Stimulated activated naive CD4-positive, alpha-beta T cell (primary cell): Measurements from ENCODE around the gene LCN9.

Source experiments
- DNase-seq, 6 experiments: peaks; one replicate each; lab custom pipeline; 2025; lab: John Stamatoyannopoulos, UW

The LCN9 gene

DNA sequence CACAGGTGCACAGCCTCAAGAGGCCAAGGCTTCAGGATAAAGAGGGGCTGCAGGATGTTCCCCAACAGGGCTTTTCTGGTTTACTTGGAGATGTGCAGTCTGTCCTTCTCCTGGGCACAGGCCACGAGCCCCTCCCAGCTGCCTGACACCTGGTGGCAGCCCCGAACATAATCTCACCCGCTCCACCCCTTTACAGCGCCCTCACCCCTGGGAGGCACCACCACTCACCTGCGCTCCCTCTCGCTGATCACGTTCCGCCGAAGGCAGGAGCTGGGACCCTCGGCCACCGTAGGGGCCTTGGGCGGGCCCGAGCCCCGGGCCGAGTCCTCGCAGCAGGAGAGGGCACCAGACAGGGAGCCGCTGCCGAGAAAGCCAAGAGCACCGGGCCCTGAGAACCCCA is 35.7 kb downstream of the LCN9 start:
- no peak for DNase-seq

DNA sequence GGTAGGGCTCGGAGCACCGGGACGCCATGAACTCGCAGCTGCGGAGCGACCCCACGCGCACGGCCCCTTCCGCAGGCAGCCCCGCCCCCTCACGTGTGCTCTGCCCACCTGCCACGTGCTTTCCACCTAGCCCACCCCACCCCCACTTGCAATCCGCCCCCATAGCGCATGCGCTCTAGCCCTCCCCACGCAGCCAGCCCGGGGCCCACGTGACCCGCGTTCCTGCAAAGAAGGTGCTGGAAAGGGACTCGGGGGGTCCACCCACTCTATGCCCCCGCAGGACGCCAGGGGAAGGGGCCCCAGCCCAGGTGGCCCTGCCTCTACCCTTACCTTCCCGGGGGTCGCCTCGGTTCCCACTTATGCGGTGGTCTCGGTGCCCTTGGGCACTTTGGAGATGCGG is 36.3 kb downstream of the LCN9 start, which contains the start of gene SOHLH1:
TSS of gene SOHLH1 (minus strand) at position 42 of the 400 bp plus-strand sequence. CDS start at position 28, 14 bp downstream.
- no peak for DNase-seq

DNA sequence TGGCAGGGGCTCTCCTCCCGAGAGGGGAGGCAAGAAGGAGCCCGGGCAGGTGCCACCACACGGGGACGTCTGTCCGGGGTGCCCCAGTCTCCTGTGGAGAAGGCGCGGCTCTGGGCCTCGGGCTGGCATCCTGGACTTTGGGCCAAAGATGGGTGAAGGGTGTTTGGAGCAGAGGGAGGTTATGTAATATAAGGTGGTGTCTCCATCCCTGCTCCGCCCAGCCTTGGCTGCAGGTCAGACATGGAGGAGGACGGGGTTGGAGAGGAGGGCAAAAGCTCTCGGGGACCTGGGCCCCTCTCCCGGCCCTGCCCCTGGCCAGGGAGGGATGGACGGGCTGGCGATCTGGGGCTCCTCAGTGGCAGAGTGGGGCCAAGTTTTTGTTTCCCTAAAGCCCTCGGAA is 37.4 kb downstream of the LCN9 start:
- no peak for DNase-seq

DNA sequence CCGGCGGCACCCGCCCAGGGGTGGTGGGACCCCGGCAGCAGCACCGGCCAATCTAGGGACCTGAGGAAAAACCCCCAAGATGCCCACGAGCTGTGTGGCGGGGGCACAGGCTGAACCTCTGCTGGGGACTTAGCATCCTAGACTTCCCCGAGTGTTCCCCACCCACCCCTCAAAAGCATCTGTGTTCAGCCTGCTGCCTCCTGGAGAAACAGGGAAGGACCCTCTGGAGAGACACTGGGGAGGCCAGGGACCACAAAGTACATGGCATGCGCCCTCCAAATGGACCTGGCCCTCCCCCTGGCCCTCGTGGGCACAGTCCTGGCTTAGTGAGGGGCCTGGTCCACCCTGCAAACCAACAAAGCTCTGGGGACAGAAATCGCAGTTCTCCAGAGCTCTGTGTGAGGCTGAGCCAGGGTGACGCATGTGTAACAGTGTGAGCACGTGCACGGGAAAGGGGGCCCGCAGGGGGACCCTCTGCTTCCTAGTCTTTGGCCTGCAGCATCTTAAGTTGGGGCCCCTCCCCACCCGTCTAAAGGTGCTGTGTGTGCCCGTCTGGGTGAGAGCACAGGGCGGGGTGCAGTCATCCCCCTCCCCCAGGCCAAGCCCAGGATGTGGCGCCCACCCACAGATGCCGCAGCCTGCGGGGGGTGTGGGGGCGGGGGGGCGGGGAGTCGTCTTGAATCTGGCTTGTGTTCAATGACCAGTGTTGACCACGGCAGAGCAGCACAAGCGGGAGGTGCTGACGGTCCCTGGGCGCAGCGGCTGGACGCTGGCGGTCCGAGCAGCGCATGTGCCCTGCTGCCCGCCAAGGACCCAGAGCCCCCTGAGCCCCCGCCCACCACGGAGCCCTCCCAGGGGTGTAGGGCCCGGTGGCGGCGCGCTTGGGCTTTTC is 38.2 kb downstream of the LCN9 start:
- DNase-seq, result no peak

DNA sequence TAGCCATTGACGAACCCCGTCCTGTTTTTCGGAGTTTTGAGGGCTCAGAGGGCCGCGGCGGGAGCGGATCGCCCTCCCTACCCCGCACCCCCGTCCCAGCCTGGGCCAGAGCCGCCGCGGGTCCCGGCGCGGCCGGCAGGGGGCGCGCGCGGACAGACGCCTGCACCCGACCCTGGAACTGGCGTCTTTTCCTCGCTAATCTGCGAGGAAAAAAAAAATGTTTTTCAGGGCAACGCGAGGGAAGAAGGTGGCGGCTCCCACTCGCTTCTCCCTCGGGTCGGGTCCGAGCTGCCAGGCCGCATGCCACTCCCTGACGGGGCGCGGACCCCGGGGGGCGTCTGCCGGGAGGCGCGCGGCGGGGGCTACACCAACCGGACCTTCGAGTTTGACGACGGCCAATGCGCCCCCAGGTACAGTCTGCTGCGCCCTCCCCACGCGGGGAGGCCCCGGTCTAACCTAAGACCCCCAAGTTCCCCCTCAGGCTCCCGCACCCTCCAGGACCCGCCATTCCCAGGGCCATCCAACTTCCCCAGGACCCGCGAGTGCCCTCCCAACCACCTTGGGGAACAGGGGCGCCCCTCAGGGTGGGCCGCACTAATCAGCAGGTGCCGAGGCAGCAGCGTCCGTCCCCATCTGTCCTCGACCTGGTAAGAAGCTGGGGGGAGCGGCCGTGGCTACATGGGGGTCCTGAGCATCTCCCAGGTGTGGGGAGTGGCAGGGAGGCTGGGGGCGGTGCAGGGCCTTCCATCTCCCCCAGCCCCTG is 39.0 kb downstream of the LCN9 start, which contains the start of gene KCNT1:
TSS of gene KCNT1 (plus strand) at position 227 of the 763 bp plus-strand sequence. CDS start at position 301, 74 bp downstream.
- DNase-seq, result peak in 5 of 6 experiments; percentile 4 to 42 (median 20)

DNA sequence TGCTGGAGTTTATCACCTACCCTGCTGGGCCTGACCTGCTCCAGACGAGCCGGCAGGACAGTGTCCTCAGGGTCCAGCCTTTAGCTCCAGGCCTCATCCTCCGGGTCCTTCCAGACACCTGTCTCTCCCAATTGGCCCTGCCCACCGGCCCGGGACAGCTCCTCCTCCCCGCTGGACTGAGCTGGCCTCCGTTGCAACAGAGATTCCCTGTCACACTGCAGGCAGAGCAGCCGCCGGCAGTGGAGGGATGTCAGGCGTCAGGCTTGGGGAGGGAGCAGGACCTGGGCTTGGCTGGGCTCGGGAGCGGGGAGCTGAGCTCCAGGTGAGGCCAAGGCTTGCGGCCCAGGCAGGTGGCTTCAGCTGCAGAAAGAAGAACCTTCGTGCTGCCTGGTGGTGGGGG is 40.6 kb downstream of the LCN9 start:
- no peak for DNase-seq

DNA sequence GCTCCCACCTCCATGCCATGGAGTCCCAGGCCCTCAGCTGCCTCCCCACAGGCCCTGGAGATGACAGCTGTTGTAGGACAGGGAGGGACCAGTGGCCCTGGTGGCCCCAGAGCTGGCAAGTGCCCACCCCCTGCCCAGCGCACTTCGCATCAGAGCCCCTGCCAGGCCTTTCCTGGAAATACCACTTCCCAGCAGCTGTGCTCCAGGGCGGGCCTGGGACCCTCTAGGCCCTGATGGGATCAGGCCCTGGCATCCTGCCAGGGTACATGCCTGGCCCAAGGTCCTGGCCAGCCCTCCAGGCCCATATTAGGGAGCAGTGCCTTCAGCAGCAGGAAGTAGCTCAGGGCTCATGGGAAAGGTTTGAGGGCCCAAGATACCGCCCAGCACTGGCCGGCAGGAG is 41.4 kb downstream of the LCN9 start:
- DNase-seq, result no peak

DNA sequence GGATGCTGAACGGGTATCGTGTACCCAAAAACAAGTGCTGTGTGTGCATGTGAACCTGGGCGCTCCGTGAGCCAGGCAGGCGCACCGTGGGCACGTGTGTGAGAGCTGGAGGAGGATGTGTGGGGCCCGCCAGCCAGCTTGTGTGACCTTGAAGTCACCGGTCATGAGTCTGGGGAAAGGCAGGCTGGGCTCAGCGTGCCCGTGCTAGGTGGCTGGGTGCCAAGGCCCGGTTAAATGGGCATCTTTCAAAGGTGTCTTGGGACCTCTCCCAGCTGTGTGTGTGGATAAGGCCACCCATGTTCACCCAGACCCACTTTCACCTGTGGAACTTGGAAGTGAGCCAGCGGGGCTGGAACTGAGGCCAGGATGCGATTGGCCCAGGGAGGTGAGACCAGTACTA is 42.3 kb downstream of the LCN9 start:
- no peak for DNase-seq

DNA sequence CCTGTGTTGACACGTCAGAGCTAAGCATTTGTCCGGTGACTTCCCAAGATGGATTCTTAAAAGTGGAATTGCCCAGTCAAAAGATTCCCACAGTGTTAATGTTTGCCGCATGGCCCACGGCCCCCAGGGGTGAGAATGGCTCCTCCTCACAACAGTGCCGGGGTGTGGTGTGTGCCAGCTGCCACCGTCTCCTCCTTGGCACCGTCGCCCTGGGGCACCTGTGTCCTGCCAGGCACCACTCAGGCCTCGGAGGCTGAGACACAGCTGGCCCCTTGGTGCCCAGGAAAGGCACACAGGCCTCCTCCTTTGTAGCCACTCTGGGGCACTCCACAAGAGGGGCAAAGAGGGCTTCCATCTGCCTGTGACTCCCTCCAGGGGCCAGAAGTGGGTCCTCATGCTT is 43.2 kb downstream of the LCN9 start:
- DNase-seq, result no peak

DNA sequence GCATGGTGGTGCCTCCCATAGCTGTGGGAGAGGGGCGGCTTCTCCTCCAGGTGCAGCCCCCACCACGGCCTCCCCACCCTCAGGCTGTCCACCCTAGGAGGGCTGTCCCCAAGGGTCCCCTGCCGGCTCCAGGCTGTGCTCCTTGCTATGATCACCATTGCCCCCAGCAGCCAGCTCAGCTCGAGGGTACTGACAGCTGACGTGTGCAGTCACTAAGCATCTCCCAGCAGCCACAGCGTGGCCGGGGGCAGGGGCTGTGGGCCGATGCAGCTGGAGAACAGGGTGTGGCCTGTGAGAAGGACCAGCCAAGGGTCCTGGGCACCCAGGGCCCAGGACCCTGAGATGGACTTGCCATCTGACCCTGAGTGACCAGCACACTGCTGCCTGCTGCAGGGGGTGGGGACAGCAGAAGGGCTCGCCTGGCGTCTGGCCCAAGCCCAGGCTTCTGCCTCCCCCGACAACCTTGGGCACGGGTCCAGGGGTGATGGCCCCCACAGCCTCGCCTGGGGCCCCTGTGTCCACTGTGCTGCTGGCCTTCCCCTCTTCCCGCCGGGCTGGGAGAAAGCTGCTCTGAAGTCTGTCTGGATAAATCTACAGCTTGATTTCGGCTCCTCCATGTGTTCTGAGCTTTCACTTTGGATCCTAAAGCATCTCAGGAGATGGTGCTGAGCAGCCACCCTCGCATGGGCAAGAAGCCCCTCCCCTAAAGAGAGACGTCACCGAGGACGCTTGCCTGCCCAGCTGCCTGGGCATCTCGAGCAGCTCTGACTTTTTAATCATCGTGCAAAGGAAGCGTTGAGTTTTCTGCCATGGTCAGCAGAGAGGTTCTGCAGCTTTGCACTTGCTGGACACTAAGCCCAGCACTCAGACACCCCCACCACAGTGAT is 44.4 kb downstream of the LCN9 start:
- DNase-seq, result no peak

DNA sequence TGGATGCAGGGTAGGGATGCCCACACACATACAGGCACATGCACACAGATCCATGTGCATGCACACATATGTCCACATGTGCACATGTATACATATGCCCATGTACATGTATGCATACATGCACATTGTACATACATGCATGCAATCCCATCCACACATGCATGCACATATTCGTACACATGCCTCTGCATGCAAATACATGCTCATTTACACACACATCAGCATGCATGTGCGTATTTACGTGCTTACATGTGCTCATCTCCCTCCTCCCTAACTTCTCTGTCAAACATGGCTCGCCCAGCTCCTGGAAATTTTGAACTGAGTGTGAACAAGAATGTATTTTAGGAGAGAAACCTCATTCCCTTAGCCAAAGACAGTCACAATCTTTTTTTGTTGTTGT is 45.1 kb downstream of the LCN9 start:
- DNase-seq, result no peak

DNA sequence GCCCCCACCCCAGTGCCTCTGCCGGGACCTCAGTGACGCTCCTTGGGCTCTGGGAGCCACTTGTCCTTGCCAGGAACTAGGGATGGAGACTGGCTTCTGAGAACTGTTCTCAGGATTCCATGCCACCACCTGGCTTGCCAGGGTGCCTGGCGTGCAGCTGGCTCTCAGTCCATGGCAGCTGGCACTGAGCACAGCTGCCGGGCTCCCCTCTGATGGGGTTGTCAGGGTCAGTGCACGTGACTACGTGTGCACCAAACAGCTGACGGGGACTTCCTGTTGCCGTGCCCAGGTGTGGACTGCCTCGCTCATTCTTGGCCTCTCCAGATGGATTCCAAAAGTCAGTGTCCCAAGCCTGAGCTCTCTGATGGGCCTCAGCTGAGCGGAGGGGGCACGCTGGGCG is 48.3 kb downstream of the LCN9 start:
- DNase-seq, result no peak

DNA sequence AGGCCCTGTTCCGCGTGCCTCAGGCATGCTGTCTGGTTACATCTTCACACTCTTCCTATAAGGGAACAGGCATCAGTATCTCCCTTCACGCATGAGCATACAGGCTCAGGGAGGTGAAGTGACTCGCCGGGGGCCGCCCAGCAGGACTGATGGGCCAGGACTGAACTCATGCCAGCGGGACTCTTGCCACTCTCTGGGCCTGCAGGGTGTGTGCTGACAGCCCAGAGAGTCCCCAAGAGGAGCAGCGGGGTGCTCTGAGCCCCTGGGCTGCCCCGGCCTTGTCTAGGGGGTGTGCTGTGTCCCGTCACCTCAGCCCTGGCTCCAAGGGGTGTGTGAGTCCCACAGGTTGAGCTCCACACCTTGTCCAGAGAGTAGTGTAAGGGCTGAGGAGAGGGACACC is 48.8 kb downstream of the LCN9 start:
- DNase-seq, result no peak

DNA sequence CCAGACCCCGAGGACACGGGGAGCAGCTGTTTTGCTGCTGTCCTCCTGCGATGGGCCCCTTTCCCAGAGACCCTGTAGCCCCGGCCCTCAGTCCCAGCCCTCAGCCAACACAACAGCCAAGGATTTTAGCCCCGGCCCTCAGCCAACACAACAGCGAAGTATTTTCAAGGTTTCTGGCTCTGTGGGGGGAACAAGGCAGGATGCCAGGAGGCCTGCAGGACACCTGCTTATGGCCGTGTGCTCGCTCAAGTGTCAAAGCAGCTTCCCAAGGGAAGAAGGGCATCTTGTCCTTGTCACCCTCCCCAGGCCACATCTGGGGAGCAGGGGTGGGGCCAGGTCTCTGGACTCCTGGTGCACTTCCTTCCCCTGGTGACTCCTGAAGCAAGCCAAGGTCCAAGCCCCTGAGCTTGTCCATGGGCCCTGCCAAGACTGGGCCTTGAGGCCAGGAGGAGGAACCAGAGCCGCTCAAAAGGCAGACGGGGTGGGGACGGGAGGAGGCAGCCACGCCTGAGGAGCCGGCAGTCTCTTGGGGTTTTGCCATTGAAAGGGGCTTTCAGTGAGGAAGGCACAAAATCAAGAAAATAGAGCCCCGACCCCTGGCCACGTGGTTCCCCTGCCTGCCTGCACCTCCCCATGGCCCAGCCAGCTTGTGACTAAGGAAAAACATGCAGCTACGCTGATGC is 49.6 kb downstream of the LCN9 start:
- DNase-seq, result no peak

DNA sequence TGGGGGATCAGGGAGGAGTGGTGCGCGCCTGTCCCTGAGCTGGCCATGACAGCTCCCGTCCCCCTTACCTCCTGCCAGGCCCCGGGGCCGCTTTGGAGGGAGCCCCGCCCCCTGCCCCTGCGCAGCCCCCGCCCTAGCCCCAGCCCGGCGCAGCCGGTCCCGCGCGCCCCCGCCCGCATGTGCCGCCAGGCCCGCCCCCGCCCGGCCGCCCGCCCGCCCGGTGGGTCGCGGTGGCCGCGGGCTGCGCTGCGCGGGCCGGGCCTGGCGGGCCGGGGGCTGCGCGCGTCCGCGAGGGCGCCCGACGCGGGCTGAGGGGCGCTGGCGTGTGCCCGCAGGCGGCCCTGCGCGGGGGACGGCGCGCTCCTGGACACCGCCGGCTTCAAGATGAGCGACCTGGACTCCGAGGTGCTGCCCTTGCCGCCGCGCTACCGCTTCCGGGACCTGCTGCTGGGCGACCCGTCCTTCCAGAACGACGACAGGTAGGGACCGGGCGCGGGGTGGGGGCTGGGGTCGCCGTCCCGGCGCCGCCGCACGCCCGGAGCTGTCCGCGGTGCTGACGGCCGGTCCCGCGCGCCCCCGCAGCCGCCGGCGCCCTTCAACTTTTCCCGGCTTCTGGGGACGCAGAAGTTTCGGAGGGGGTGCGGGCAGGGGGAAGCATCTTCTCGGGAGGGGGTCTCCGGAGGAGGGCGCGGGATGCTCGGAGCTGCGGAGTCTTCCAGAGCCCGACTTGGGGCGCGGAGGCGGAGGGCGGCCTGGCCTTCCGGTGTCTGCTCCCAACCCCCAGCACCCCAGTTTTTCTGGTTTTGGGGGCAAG is 51.3 kb downstream of the LCN9 start:
- DNase-seq, result no peak

DNA sequence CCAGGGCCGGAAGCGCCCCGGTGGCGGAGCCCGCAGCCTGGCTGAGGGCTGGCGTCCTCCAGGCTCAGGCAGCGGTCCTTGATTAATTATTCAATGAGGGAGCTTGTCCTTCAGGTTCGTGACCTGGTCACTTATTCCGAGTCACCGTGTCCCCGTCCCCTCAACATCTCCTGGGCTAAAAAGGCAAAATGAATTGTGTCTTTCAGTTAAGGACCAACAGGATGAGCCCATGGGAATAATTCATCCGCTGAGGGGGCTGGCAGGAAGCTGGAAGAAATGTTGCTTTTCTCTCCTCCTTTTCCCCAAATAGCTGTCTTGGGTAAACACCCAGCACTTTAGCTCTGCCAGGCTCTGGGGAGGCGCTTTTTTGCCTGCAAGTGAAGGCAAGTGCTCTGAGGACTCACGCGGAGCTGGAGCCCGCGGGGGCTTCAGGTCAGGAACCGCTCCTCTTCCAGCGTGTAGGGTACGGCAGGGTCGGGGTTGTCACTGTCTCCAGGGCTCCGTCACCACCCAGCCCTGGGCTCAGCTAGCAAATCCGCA is 52.0 kb downstream of the LCN9 start:
- DNase-seq, result no peak

DNA sequence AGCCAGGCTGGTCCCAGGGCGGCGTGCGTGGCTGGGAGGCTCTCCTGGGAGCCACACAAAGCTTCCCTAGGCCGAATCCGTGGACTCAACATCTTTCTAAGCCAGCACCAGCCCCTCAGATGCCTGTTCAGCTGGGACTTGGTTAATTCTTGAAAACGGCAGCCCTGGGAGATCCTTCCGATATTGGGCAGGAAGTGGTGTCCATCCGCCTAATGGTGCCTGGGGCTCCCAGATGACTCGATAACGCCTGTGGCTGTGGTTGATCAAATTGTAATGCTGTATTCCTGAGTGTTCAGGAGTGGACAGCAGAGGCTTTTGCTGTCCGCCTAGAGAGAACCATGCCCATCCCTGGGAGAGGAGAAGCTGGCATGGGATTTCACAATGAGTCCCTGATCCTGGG is 52.9 kb downstream of the LCN9 start:
- no peak for DNase-seq
